Fibroblast of the aortic adventitia (primary cell): ENCODE results near the gene MCM8. TPM values are rescaled to one million over a fixed set of nuclear protein-coding genes. Genes with fewer than 3 reads are reported as not detected.
"Not testable (repeated sequence)": the region's sequence is repeated elsewhere in the genome, so short reads cannot be mapped to it uniquely, and the experiment has no call there.

Experiments used
- DNase-seq: peaks from one replicate; pipeline ENCODE4 v3.0.0-alpha.2; 2010; ENCODE audit warnings: low read depth
- H3K4me3 ChIP-seq: 2 replicates; pipeline ENCODE4 v1.5.1; 2011; ENCODE audit warnings: low read depth, mild to moderate bottlenecking, control low read depth, low read length, moderate library complexity
- CTCF ChIP-seq: IDR thresholded peaks from 2 replicates; pipeline ENCODE4 v1.5.1; 2011; ENCODE audit warnings: mild to moderate bottlenecking, low read length, control low read depth, inconsistent platforms; ENCODE audit not compliant: insufficient read depth
- total RNA-seq: library from RNA; depleted of rRNA; stranded (reverse); fragments of >200 nt; gene quantifications from 2 replicates; pipeline ENCODE4 v1.2.3, GENCODE V29; 2012; ENCODE audit warnings: low replicate concordance

The MCM8 gene
- total RNA-seq, 1 donor = 17.5 TPM

GRCh38 chr20:6024768-6025167 is 74.3 kb downstream of the MCM8 start:
- no peak for DNase-seq
- H3K4me3 ChIP-seq = no peak overlapping the region
- TF ChIP-seq CTCF = no peak

- no peak for DNase-seq
- H3K4me3 ChIP-seq = no peak overlapping the region
- no peak for TF ChIP-seq CTCF
These were observed 75.6 kb downstream of the MCM8 start for GRCh38 chr20:6026051-6026450.

- no peak for DNase-seq
These were observed 78.4 kb downstream of the MCM8 start for GRCh38 chr20:6028818-6029217.

GRCh38 chr20:6029538-6029937 is 79.1 kb downstream of the MCM8 start:
- no peak for TF ChIP-seq CTCF
- no peak for DNase-seq
- H3K4me3 ChIP-seq = no peak overlapping the region

More at GRCh38 chr20:6028818-6029217, 78.4 kb downstream of the MCM8 start:
- no peak for TF ChIP-seq CTCF
- H3K4me3 ChIP-seq = no peak overlapping the region

- DNase-seq = no peak
- no peak overlapping the region for H3K4me3 ChIP-seq
- no peak for TF ChIP-seq CTCF
These were observed 80.1 kb downstream of the MCM8 start for GRCh38 chr20:6030453-6031080.

- H3K4me3 ChIP-seq, DNase-seq: not testable (repeated sequence)
These were observed 82.5 kb downstream of the MCM8 start for GRCh38 chr20:6032907-6033306.

- TF ChIP-seq CTCF = no peak
- no peak overlapping the region for H3K4me3 ChIP-seq
- DNase-seq = peak; percentile 55
These were observed 83.9 kb downstream of the MCM8 start for GRCh38 chr20:6034134-6034969.
